Tongue (tissue), 2 donors: ENCODE data around the gene MGAT5. TPM values are rescaled to one million over a fixed set of nuclear protein-coding genes. Genes with fewer than 3 reads are reported as not detected.

Experiments used
- DNase-seq: peaks from one replicate; pipeline ENCODE4 v3.0.0-alpha.2; 2015
- total RNA-seq: library from RNA; depleted of rRNA; stranded (reverse); fragments of >200 nt; gene quantifications from one replicate; pipeline ENCODE4 v1.2.3, GENCODE V29; 2014

MGAT5 gene
- total RNA-seq, 1 donor from 2014 or later: 48.1 TPM

DNA sequence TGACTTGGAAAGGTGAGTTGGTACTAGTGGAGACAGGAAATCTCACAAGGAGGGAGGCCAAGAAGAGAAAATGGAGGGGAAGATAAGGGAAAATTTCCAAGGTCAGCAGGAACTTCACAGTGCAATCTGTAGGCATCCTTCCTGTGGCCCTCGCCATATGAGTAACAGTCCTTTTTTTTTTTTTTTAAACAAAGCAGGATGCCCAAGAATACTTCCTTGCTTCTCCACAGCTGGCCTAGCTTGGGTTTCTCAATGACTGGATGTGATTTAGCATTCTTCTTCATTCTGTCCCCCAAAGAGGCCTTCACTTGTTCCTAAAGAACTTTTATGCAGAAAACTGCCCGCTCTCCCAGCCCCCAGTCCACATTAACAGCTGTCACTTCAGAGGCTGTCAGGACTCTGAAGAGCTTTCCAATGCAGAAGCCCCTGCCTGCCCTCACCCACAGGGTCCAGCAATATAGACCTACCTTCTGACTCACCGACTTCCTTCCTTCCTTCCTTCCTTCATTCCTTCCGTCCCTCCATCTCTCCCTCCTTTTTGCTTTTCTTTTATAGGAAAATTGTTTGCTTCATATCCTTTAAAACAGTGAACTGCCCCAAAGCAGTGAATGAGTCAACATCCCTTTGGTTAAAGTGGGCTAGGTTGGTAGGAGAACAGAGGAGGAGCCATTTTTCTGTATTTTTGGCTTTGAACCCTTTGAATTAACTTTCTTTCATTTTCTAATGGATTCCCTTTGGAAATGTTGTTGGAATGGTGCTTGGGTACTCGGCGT lies 172.0 kb downstream of the MGAT5 start:
- DNase-seq: no peak

DNA sequence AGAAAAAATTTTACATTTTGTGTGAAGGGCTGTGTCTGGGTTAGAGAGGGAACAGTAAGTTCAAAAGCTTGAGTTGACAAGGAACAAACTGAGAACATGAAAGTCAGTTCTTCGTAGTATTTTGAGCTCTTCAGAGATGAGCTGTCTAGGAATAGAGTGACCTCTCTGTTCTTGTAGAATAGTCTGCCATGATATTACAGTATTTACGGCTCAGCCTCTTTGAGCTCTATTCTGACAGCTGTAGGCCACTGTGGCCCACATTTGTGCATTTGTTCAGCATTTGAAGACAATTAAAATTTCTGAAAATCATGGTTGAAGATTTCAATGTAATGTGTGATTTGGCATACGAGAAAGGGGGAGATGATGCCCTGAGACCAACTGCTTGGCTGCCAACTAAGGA lies 172.8 kb downstream of the MGAT5 start:
- no peak for DNase-seq

DNA sequence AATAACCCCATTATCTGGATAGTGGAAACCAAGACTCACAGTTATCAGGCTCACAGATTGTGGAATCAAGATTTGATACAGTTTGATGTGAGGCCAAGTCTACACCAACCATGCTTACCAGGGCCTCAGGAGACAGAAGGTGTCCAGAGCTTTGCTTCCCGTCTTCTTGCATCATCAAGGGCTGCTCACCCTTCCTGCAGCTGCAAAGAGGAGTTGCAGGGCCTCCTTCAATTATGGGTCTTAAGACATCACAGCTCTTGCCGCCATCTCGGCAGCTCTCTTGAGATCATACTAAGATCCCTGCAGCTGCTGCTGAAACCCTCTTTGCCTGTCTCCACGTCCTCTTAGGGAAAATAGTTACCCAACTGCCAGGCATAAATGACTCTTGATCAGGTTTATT lies 176.0 kb downstream of the MGAT5 start:
- peak; percentile 36 for DNase-seq

DNA sequence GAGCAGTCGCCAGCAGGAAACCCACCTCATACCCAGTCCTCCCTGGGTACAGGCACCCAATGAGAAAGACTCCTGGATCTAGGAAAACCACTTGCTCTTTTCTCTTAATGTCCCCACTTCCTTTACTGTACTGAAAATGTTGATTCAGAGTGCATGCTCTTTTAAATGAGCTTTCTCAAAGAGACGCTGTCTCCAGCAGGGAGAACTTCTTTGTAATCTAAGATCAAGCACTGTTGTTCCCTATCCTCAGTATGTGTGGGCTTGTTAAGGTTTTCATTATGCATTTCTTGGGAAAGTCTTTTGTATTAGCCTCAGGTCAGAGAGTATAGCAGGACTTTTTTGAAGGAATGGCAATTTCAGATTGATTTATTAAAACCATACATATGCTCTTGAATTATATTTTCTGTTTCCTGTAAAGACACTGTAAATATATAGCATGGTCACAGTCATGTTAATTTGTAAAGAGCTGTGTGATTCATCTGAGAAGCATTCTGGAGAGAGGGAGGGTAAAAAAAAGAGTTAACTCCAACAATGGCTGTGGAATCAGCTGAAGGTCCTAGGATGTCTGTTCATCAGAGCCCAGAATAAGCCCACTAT lies 178.1 kb downstream of the MGAT5 start:
- DNase-seq: no peak

DNA sequence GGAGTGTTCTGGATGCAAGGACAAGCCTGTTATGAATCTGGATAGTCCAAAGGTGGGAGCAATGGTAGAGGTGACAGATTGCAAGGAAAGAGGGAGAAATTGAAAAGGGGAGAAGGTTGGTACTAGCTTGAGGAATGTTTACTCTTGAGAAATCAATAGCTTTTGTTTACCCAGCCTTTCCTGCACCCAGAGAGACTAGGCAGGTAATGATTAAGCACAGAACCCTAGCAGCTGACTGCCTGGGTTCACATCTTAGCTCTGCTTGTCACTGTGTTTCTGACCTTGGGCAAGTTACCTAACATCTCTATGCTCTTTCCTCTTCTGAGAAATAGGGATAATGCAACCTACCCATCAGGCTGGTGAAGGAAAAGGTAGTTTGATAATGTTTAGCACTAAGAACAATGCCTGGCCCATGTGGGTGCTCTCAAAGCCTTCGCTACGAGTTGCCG lies 178.6 kb downstream of the MGAT5 start:
- no peak for DNase-seq

DNA sequence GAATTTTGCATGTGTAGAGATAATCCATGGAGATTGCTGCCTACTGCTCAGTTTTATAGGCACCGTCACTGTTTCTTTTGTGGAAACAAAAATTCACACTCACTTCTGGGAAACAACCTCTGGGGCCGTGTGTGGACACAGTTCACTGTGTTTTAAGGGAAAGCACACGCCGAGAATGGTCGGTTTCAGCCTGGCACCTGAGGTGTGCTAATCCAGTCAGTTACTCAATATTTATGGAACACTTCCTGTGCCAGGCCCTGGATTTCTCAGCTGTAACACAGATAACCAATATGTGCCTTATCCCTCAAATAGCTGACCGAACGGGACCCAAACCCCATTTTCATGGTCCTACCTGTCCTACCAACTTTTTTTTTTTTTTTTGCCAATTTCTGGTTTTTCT lies 179.6 kb downstream of the MGAT5 start:
- DNase-seq: no peak

DNA sequence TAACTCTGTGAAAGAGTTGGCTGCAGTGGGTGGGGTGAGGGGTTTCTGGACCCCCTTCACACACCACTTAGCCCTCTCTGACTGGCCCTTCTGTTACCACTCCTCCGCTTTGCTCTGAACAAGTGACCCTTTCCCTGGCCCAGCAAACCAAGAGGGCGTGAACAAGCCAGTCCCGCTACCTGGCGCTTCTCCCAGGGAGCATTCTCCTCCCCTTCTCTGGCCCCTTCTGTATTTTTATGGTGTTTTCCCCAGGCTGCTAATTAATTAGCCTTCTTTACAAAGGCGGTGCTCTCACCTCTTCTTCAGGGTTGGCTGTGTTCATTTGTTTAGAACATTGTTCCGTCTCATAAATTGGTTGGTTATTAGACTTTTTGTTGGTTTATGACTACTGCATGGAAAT lies 180.1 kb downstream of the MGAT5 start:
- no peak for DNase-seq

DNA sequence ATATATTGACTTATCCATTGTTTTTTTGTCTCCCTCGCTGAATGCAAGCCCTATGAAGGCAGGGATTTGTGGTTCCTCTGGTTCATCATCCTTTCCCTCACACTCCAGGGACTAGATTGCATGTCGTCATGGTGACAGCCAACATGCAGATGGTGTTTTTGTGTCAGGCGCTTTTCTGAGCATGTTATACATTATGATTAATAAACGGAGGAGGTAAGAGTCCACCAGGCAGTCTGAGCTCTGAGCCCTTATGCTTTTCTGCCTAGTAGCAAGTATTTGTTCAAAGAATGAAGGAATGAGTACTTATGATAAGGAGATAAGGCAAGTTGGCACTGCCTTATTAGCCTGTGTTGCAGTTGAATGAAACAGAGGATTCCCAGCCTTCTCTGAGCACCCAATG lies 181.6 kb downstream of the MGAT5 start:
- no peak for DNase-seq

DNA sequence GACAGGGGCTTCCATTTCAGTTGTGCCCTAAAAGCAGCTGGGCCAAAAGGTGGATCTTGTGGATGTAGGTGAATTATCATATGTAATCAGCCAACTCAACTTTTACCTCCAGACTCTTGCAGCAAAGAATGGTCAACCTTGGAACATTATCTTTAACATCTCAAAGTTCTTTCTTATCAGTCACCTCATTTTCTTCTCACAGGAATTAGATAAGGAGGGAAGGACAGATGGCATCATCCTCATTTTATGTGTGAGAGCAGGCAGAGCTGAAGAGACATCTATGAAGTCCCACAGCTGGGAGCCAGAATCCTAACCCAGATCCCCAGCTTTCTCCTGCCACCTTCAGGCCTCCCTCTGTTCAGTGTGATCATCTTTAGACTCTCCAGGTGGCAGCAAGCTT lies 182.1 kb downstream of the MGAT5 start:
- no peak for DNase-seq

DNA sequence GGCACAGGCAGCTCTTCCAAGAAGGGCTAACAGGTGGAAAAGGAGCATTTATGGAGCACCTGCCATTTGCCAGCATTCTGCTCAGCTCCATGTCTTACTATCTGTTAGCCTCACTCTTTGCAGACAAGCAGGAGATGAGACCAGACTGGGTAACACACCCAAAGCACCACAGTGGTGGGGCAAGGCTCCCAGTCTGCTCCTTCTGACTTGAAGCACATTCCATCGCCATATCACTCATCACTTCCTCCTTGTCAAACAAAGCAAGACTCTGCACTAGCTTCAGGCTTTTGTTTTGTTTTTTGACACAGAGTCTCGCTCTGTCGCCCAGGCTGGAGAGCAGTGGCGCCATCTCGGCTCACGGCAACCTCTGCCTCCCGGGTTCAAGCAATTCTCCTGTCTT lies 182.8 kb downstream of the MGAT5 start:
- DNase-seq: no peak

DNA sequence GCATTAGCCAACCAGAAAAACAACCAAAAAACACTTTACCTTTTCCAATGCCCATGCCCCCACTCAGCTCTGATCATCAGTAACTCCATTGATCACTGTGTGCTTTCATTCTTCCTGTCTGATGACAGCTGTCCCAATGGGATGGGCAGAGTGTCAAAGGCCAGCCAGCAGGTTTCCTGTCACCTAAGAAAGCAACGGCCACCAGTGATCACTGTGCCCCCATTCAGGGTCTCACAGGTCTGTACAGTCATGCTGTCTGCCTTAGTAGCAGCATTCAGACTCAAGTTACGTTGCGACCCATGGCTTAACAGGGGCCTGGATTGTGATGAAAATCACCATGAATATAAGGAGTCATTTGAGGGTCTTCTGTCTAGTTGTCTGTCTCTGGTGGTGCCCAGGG lies 184.5 kb downstream of the MGAT5 start:
- no peak for DNase-seq

DNA sequence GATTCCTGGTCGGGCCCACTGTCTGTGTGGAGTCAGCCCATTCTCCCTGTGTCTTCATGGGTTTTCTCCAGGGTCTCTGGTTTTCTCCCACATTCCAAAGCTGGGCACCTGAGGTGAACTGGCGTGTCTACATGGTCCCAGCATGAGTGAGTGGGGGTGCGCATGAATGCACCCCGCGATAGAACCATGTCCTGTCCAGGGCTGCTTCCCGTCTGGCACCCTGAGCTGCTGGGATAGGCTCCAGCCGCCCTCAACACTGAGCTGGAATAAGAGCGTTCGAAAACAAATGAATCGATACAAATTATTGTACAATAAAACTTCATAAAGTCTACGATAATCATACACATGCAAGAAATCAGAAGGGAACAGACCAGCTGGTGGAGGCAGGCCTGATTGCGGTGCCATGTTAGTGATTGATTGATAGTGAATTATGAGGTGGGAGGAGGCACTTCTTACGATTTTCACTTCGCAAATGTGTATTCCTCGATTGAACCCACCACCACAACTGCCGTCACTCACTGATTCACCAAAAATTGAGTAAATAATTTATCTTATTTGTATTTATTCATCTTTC lies 186.6 kb downstream of the MGAT5 start:
- no peak for DNase-seq

DNA sequence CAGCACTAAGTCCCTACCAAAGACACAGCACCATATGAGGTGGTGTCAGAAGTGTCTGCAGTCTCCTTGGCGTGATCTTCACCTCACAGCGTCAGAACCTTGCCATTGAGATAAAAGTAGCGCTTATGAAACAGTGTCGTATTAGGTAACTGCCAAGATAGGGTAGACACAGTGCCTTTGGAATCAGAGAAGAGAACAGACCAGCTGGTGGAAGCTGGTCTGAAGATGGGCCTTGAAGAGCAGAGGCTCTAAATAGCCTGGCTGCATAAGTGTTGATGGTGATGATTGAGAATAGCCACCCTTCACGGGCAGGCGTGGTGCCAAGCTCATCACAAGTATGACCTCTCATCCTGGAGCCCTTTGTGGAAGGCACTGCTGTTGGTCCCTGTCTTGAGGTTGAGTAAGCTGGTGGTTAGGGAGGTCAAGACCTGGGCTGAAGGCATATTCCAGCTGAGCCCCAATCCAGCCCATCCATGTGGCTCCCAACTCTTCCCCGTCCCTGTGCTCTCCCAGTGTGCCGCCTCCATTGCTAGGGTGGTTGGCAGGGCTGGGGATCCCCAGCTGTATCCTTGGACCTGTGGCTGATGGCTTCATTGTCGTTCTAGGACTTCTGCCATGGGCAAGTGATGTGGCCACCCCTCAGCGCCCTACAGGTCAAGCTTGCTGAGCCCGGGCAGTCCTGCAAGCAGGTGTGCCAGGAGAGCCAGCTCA lies 187.4 kb downstream of the MGAT5 start:
- peak; percentile 67 for DNase-seq

DNA sequence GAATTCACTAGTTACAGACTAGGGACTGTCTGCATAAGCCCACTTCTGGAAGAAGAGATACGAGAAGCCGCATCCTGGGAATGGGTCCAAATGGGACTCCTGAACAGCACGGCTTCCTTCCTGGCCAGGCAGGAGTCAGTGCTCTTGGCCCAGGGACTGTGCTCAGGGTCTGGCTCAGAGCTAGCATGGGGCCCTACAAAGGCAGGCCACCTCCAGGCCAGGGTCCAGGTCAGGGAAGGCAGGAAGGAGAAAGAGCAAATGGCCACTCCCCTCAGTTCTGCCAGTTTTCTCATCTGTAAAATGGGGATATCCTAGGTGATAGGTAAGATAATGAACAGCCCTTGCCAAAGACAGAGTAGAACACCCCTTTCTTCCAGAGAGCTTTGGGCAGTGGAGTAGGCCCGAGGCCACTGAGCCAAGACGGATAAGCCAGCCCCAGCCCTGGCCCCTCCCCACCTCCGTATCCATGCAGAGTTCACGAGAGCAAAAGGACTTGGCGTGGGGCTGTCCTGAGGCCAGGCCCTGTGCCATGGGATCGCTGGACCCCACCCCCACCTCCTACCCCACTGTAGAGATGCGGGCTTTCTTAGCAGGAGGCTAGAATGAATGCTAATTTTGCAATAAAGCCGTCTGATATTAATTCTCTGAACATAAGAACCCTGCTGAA lies 190.1 kb downstream of the MGAT5 start:
- DNase-seq: no peak

DNA sequence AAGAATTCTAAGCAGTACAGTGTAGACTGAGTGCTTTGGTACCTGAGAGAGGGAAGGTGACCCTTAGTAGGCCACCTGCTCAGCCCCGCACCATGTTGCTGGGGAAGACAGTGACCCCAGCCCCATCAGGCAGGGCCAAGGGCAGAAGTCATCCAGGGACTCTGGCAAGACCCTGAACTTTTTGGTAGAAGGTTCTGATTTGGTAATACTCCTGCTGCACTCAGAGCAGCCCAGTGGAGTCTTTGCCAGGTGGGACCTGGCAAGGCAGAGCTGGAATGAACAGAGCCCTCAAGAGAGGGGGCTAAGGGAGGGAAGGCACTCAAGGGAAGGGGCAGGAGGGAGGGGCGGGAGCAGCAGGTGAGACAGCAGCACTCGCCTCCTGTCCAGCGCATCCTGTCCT lies 191.2 kb downstream of the MGAT5 start:
- no peak for DNase-seq

DNA sequence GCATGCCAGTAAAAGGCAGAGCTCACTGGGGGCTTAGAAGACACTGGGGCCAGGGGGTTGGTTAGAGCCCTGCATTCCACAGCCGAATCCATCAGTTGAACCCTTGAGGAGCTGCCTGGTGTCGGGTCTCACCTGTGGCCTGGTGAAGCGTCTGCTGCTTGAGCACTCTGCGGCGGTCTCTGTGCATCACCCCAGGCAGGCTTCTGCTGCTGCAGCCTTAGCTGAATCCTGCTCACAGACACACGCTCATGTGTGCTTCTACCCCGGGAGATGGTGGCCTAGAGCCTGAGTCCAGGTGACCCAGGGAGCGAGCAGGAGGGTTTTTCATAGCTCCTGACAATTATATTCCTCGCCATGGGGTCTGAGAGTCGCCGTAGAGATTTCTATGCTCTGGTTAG lies 192.1 kb downstream of the MGAT5 start:
- no peak for DNase-seq

DNA sequence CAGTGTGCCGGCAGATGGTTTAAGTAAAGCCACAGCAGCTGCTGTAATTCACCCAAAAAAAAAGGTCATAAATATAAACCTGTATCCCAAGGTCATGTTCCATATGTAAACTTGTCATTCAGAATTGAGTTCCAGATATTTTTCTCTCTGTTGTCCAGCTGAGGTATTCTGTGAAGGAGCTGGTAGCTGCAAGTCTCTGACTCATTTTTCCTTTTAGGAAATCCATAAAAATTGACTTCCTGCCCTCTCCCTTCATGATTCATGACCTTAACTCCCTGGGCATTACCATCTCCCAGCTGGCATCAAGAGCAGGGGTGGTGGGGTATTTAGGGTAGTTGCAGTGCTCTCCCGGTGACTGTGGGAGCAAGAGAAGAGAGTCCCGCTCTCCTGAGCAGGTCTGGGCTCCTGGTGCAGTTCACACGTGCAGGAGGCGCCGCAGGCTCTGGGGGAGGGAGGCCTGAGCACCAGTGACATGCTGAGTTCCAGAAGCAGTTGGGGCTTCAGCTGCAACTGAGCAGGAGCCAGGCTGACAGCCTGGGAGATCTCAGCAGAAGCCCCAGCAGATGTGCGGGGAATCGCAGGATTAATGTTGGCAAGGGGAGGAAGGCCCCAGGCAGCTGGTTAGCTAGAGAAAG lies 192.6 kb downstream of the MGAT5 start:
- DNase-seq: peak; percentile 96

DNA sequence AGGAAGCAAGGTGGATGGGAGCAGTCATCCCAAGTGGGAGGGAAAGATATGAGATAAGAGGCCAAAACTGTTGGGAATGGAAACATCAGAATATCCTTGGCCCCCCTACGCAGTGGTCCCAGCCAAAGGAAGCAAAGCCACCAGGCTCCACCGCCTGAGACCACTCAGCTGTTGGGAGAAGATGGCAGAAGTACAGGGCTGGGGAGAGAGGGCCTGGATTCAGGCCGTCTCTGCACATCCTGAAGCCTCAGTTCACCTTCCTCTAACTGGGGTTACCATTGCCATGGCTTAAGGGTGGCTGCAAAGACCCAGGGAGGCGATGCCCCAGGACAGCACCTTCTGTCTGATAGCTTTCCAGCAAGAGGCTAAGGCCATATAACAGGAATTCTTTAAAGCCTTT lies 193.8 kb downstream of the MGAT5 start:
- no peak for DNase-seq

DNA sequence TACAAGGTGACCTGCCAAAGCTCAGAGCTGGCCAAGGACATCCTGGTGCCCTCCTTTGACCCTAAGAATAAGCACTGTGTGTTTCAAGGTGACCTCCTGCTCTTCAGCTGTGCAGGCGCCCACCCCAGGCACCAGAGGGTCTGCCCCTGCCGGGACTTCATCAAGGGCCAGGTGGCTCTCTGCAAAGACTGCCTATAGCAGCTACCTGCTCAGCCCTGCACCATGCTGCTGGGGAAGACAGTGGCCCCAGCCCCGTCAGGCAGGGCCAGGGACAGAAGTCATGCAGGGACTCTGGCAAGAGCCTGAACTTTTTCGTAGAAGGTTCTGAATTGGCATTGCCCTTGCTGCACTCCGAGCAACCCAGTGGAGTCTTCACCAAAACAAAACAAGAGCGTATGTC lies 194.8 kb downstream of the MGAT5 start:
- no peak for DNase-seq

DNA sequence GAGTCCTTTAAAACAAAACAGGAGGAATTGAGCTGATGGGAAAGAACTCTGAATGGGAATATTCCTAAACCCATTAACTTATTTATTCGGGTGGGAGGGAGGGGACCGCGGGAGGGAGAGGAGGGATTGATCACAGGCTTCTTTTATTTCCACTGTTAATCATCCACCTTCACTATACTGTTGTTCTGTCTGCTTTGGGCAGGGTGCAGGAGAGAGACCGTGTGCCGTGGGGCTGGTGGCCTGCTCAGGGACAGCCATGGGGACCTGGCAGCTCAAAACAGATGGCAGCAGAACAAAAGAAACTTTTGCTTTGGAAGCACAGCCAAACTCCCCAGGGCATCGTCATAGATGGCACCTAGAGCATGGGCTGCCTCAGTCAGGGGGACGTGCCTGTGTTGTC lies 195.3 kb downstream of the MGAT5 start:
- DNase-seq: no peak

DNA sequence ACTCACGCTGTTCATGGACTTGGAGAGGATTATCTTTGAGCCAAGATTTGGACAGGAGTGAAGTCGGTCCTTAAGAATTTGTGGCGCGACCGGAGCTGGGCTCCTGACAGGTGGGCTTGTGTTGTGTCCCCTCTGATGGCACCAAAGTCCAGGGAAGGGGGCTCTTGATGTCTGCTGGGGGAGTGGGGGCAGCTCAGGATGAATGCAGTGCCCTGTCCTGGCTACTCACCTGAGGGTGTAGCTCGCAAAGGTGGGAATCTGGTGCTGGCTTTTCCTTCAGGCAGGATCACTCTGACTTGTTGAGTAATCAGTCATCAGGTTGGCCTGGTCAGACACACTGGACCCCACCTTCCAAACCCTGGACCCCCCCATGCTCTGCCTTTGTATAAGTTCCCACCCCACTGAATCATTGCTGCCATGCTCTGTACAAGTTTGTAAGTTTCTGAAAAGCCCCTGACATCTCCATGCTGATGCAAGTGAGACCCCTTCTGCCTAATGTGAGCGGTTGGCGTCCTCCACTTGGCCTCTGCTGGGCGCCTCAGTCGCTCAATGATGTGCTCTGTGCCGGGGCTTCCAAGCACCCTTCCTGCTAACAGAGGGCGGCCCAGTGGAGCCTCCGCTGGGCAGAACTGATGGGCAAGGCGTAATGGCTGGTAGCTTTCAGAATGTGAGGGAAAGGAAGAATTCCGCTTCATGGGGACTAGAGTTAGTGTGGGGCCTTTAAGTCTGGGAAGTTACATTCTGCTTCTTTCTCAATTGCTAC lies 196.1 kb downstream of the MGAT5 start:
- no peak for DNase-seq

DNA sequence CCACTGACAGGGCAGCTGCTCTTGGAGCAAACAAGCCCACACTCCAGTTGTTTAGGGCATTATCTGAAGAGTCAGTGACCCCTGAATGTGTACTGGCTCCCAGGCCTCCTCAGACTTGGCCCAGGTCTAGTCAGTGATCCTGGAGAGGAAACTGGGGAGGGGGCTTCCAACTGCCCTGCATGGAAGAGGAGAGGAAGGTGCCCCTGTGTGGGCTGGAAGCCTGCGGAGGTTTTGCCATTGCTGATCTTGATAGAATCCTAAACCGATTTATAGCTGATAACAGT lies 197.4 kb downstream of the MGAT5 start:
- no peak for DNase-seq
